ENCODE data around the gene MAP4K2.
"Not testable (repeated sequence)": the region's sequence is repeated elsewhere in the genome, so short reads cannot be mapped to it uniquely, and the experiment has no call there.

MAP4K2 gene

GRCh38 chr11:64803158-64803845 lies at the start of gene MAP4K2:
Gene MAP4K2 (minus strand): TSS chr11:64803214. CDS start chr11:64803149, 65 bp downstream.
- peak; percentile 82 for DNase-seq

- no peak for DNase-seq
These were observed 48.9 kb upstream of the MAP4K2 start for GRCh38 chr11:64851831-64852351.

- DNase-seq: no peak
These were observed 48.1 kb upstream of the MAP4K2 start for GRCh38 chr11:64850979-64851567.

GRCh38 chr11:64849598-64850356 lies 46.8 kb upstream of the MAP4K2 start:
- DNase-seq: no peak

GRCh38 chr11:64848826-64849597 lies 46.0 kb upstream of the MAP4K2 start:
- DNase-seq: peak; percentile 47

GRCh38 chr11:64848214-64848825 lies 45.3 kb upstream of the MAP4K2 start:
- DNase-seq: no peak

- peak; percentile 96 for DNase-seq
These were observed 44.1 kb upstream of the MAP4K2 start for GRCh38 chr11:64846998-64847666.

GRCh38 chr11:64845776-64846129 lies 42.7 kb upstream of the MAP4K2 start:
- DNase-seq: not testable (repeated sequence)

- DNase-seq: no peak
These were observed 42.2 kb upstream of the MAP4K2 start for GRCh38 chr11:64845129-64845775.

GRCh38 chr11:64844330-64845128 lies 41.5 kb upstream of the MAP4K2 start, which contains the start of gene CDC42BPG:
Gene CDC42BPG (minus strand): TSS chr11:64844653. CDS start chr11:64844569, 84 bp downstream.
- peak; percentile 80 for DNase-seq

GRCh38 chr11:64843686-64844329 lies 40.8 kb upstream of the MAP4K2 start:
- no peak for DNase-seq

GRCh38 chr11:64842851-64843685 lies 40.1 kb upstream of the MAP4K2 start:
- no peak for DNase-seq

- DNase-seq: no peak
These were observed 39.3 kb upstream of the MAP4K2 start for GRCh38 chr11:64842366-64842759.

- DNase-seq: no peak
These were observed 38.8 kb upstream of the MAP4K2 start for GRCh38 chr11:64841592-64842365.

GRCh38 chr11:64839887-64840782 lies 37.1 kb upstream of the MAP4K2 start:
- DNase-seq: no peak

GRCh38 chr11:64839335-64839734 lies 36.3 kb upstream of the MAP4K2 start:
- no peak for DNase-seq

Measured in NCI-H2029 (cell line).